SK-N-SH (cell line): ENCODE results near the gene SART1. TPM values are rescaled to one million over a fixed set of nuclear protein-coding genes. Genes with fewer than 3 reads are reported as not detected.

ENCODE experiments used
- CTCF ChIA-PET: fragments of 300-600, 350-600 bp; formaldehyde crosslinking; extraction: SDS; loops from one replicate; lab custom pipeline; 2021; lab: Yijun Ruan, JAX
- POLR2A ChIA-PET: fragments of 350-600 bp; sonication (Branson Sonifier 250); formaldehyde crosslinking; extraction: SDS; loops from one replicate; lab custom pipeline; 2020; ENCODE audit warnings: antibody characterized with exemption, inconsistent platforms; lab: Yijun Ruan, JAX
- DNase-seq: peaks from one replicate; pipeline ENCODE4 v3.0.0; 2012
- H2AFZ ChIP-seq: fragments of 200-600 bp; sonication (generic); 2 replicates; pipeline ENCODE4 v1.8.1; 2016; ENCODE audit warnings: antibody characterized with exemption, mild to moderate bottlenecking, low read depth
- H3F3A ChIP-seq: fragments of 200-600 bp; sonication (generic); replicated peaks from 2 replicates; pipeline ENCODE3; 2016; ENCODE audit warnings: antibody characterized with exemption, mild to moderate bottlenecking; ENCODE audit not compliant: insufficient read depth
- H3K27ac ChIP-seq, 2 experiments: fragments of 200-500 bp in 1 of 2; fragments of 200-600 bp in 1 of 2; sonication (Bioruptor generic) in 1 of 2; sonication (generic), shearing (Covaris generic) in 1 of 2; 2 replicates each; pipeline versions ENCODE4 v1.5.1 to v1.6.1; 2014 to 2016; ENCODE audit warnings: low read depth in 2 of 2, inconsistent platforms in 1 of 2, low read length in 1 of 2, mild to moderate bottlenecking in 1 of 2, mixed read lengths in 1 of 2
- H3K27me3 ChIP-seq: fragments of 200-600 bp; sonication (generic), shearing (Covaris generic); 2 replicates; pipeline ENCODE4 v1.6.1; 2016; ENCODE audit warnings: mixed run types; ENCODE audit not compliant: insufficient read depth
- H3K36me3 ChIP-seq, 2 experiments: fragments of 200-500 bp in 1 of 2; fragments of 200-600 bp in 1 of 2; sonication (Bioruptor generic) in 1 of 2; sonication (generic) in 1 of 2; replicated peaks in 1 of 2; 2 replicates each; pipeline versions ENCODE3 to v1.5.1; 2014 to 2016; ENCODE audit warnings: low read length in 1 of 2, mild to moderate bottlenecking in 1 of 2; ENCODE audit not compliant: insufficient read depth in 2 of 2, control insufficient read depth in 1 of 2
- H3K4me1 ChIP-seq, 2 experiments: fragments of 200-500 bp in 1 of 2; fragments of 200-600 bp in 1 of 2; sonication (Bioruptor generic) in 1 of 2; sonication (generic), shearing (Covaris generic) in 1 of 2; 2 replicates each; pipeline versions ENCODE4 v1.5.1 to v1.6.1; 2014 to 2016; ENCODE audit warnings: low read depth in 1 of 2, low read length in 1 of 2, mixed run types in 1 of 2; ENCODE audit not compliant: insufficient read depth in 2 of 2, control insufficient read depth in 1 of 2
- H3K4me2 ChIP-seq: fragments of 200-600 bp; sonication (generic), shearing (Covaris generic); 2 replicates; pipeline ENCODE4 v1.6.1; 2017; ENCODE audit warnings: mixed run types
- H3K4me3 ChIP-seq, 2 experiments: fragments of 200-500 bp in 1 of 2; fragments of 200-600 bp in 1 of 2; sonication (Bioruptor generic) in 1 of 2; sonication (generic), shearing (Covaris generic) in 1 of 2; 2 replicates each; pipeline versions ENCODE4 v1.5.1 to v1.8.1; 2014 to 2016; ENCODE audit warnings: low read depth in 2 of 2, inconsistent platforms in 1 of 2, low read length in 1 of 2, mild to moderate bottlenecking in 1 of 2, mixed read lengths in 1 of 2, moderate library complexity in 1 of 2
- H3K79me2 ChIP-seq: fragments of 200-600 bp; sonication (generic); 2 replicates; pipeline ENCODE4 v1.8.1; 2017; ENCODE audit warnings: mild to moderate bottlenecking; ENCODE audit not compliant: insufficient read depth
- H3K9ac ChIP-seq: fragments of 200-600 bp; sonication (generic); 2 replicates; pipeline ENCODE4 v1.6.1; 2017; ENCODE audit warnings: mixed run types
- H3K9me2 ChIP-seq: fragments of 200-600 bp; sonication (generic); 2 replicates; pipeline ENCODE4 v1.6.1; 2017; ENCODE audit warnings: mixed run types
- H3K9me3 ChIP-seq: fragments of 200-600 bp; sonication (generic); 2 replicates; pipeline ENCODE4 v1.6.1; 2017; ENCODE audit warnings: mixed run types, mild to moderate bottlenecking, moderate library complexity
- H4K20me1 ChIP-seq: fragments of 200-600 bp; sonication (generic); 2 replicates; pipeline ENCODE4 v1.6.1; 2017; ENCODE audit warnings: mild to moderate bottlenecking, mixed run types; ENCODE audit not compliant: insufficient read depth
- FOXJ3 ChIP-seq: sonication (generic); formaldehyde crosslinking; IDR thresholded peaks from 2 replicates; pipeline ENCODE4 v1.5.1; 2020; ENCODE audit warnings: mild to moderate bottlenecking, missing genetic modification reagents
- FOXM1 ChIP-seq: IDR thresholded peaks from 2 replicates; pipeline ENCODE4 v1.4.0; 2012; ENCODE audit warnings: low read depth, mild to moderate bottlenecking
- GABPA ChIP-seq: IDR thresholded peaks from 2 replicates; pipeline ENCODE4 v1.4.0; 2012; ENCODE audit warnings: low read depth, mild to moderate bottlenecking
- GATA2 ChIP-seq: sonication (generic); formaldehyde crosslinking; IDR thresholded peaks from 2 replicates; pipeline ENCODE4 v1.5.0; 2020; ENCODE audit warnings: mild to moderate bottlenecking, missing genetic modification reagents
- JUND ChIP-seq: IDR thresholded peaks from 2 replicates; pipeline ENCODE4 v1.4.0; 2012
- MAX ChIP-seq: IDR thresholded peaks from 2 replicates; pipeline ENCODE4 v1.4.0; 2012; ENCODE audit warnings: low read depth
- MEF2A ChIP-seq: IDR thresholded peaks from 2 replicates; pipeline ENCODE4 v1.4.0; 2012; ENCODE audit warnings: low read depth, borderline replicate concordance
- MXI1 ChIP-seq: IDR thresholded peaks from 2 replicates; pipeline ENCODE4 v1.6.1; 2012; ENCODE audit warnings: mild to moderate bottlenecking, low read depth, low read length, improper control_type of control experiment
- NFIC ChIP-seq: IDR thresholded peaks from 2 replicates; pipeline ENCODE4 v1.4.0; 2012; ENCODE audit warnings: borderline replicate concordance
- RFX5 ChIP-seq: IDR thresholded peaks from 2 replicates; pipeline ENCODE4 v1.6.1; 2012; ENCODE audit warnings: mild to moderate bottlenecking, improper control_type of control experiment, low read length
- RXRA ChIP-seq: IDR thresholded peaks from 2 replicates; pipeline ENCODE4 v1.4.0; 2012; ENCODE audit warnings: low read depth, mild to moderate bottlenecking, borderline replicate concordance
- WGBS: methylation state at CpG from one replicate; pipeline ENCODE4 v1.1.6; 2017; ENCODE audit warnings: low lambda C conversion rate; 5-methylcytosine and 5-hydroxymethylcytosine counted together
- polyA plus RNA-seq, 3 experiments: library from polyadenylated mRNA; depleted of rRNA; stranded (reverse); fragments of >200 nt; gene quantifications; 2 replicates each; pipeline ENCODE4 v1.2.3, GENCODE V29; 2012
- TF ChIP-seq, protein P1 (sequence below): fragments of 200-600 bp; sonication (generic); IDR thresholded peaks from 2 replicates; pipeline ENCODE4 v1.6.1; 2017; ENCODE audit warnings: antibody characterized with exemption, mild to moderate bottlenecking, moderate library complexity
- TF ChIP-seq, protein P2 (sequence below): IDR thresholded peaks from 2 replicates; pipeline ENCODE4; 2012
- TF ChIP-seq, protein P3 (sequence below): fragments of 150-350 bp; IDR thresholded peaks from 2 replicates; pipeline ENCODE4 v1.6.1; 2017; ENCODE audit warnings: antibody characterized with exemption, low read length, low read depth, borderline replicate concordance

SART1 gene
- polyA plus RNA-seq, 1 of the 3 experiments (the other 2 are of a cell fraction): 73.6 TPM

DNA sequence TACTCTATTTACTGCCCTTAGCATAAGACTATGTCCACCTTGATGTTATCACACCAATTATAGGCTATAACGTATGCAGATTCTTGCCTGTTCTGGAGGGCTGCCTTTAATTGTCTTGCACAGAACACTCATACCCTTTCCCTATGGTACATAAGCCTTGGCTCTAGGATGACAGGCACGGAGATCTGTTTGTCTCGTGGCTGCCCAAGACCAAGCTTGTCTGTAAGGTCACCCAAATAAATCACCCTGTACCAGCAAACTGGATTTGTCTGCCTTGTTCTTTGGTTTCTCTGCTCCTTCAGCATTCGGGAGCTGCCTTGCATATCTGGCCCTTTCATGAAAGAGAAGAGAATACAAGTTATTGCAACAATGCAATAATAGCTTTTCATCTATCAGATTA is 23.8 kb upstream of the SART1 start:
- H3K36me3 ChIP-seq: no peaks in the 10 kb centered on the region
- no peak overlapping the region for H3K9ac ChIP-seq
- no peaks in the 10 kb centered on the region for H3K79me2 ChIP-seq
- no peak overlapping the region for H3K4me3 ChIP-seq
- no peaks in the 10 kb centered on the region for H3K9me3 ChIP-seq
- 43% methylated on average over 4 of the region's 4 CpGs for WGBS
- no peak for DNase-seq
- TF ChIP-seq, protein P1, sequence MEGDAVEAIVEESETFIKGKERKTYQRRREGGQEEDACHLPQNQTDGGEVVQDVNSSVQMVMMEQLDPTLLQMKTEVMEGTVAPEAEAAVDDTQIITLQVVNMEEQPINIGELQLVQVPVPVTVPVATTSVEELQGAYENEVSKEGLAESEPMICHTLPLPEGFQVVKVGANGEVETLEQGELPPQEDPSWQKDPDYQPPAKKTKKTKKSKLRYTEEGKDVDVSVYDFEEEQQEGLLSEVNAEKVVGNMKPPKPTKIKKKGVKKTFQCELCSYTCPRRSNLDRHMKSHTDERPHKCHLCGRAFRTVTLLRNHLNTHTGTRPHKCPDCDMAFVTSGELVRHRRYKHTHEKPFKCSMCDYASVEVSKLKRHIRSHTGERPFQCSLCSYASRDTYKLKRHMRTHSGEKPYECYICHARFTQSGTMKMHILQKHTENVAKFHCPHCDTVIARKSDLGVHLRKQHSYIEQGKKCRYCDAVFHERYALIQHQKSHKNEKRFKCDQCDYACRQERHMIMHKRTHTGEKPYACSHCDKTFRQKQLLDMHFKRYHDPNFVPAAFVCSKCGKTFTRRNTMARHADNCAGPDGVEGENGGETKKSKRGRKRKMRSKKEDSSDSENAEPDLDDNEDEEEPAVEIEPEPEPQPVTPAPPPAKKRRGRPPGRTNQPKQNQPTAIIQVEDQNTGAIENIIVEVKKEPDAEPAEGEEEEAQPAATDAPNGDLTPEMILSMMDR: no peak
- TF ChIP-seq FOXM1: no peak
- no peak for TF ChIP-seq RXRA
- no peak for TF ChIP-seq NFIC
- TF ChIP-seq, protein P2, sequence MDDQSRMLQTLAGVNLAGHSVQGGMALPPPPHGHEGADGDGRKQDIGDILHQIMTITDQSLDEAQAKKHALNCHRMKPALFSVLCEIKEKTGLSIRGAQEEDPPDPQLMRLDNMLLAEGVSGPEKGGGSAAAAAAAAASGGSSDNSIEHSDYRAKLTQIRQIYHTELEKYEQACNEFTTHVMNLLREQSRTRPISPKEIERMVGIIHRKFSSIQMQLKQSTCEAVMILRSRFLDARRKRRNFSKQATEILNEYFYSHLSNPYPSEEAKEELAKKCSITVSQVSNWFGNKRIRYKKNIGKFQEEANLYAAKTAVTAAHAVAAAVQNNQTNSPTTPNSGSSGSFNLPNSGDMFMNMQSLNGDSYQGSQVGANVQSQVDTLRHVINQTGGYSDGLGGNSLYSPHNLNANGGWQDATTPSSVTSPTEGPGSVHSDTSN: no peak
- TF ChIP-seq JUND: no peak
- TF ChIP-seq, protein P3, sequence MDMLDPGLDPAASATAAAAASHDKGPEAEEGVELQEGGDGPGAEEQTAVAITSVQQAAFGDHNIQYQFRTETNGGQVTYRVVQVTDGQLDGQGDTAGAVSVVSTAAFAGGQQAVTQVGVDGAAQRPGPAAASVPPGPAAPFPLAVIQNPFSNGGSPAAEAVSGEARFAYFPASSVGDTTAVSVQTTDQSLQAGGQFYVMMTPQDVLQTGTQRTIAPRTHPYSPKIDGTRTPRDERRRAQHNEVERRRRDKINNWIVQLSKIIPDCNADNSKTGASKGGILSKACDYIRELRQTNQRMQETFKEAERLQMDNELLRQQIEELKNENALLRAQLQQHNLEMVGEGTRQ: no peak
- no peak for TF ChIP-seq MAX
- TF ChIP-seq FOXJ3 (CRISPR knock-in tag): no peak
- TF ChIP-seq RFX5: no peak
- TF ChIP-seq GABPA: no peak
- TF ChIP-seq GATA2: no peak
- TF ChIP-seq MEF2A: no peak
- TF ChIP-seq MXI1: no peak
- TF ChIP-seq, all 33 proteins: peak for 0
- no peaks in the 10 kb centered on the region for H3K9me2 ChIP-seq
- no peaks in the 10 kb centered on the region for H4K20me1 ChIP-seq
- peaks cover 0 to 12% of the 10 kb centered on the region in 2 experiments; a peak in 2 of 4 replicates for H3K4me1 ChIP-seq
- peaks cover 12% of the 10 kb centered on the region for H3F3A ChIP-seq
- no peak overlapping the region for H3K4me2 ChIP-seq
- CTCF ChIA-PET: interaction anchor here (1.0 to 1.8 kb wide), 5 partner anchors 13 to 105 kb away, joined by 3 to 6 read pairs (median 4); partner anchors contain the start of gene FIBP
- no peak overlapping the region for H3K27ac ChIP-seq
- POLR2A ChIA-PET: no interaction called here
- no peaks in the 10 kb centered on the region for H3K27me3 ChIP-seq
- H2AFZ ChIP-seq: 0 out of 2 replicates have a peak overlapping the region, but pooled peaks have one; percentile 35
